HuH-7.5 (cell line): ENCODE results near the gene EXTL2.
"Not testable (repeated sequence)": the region's sequence is repeated elsewhere in the genome, so short reads cannot be mapped to it uniquely, and the experiment has no call there.

ENCODE experiments used
- DNase-seq: peaks from one replicate; pipeline ENCODE4 v3.0.0; 2011; ENCODE audit warnings: low spot score

The EXTL2 gene

GRCh38 chr1:100860397-100860991 is 34.1 kb downstream of the EXTL2 start:
- no peak for DNase-seq

- not testable (repeated sequence) for DNase-seq
These were observed 39.5 kb downstream of the EXTL2 start for GRCh38 chr1:100855116-100855515.

DNA sequence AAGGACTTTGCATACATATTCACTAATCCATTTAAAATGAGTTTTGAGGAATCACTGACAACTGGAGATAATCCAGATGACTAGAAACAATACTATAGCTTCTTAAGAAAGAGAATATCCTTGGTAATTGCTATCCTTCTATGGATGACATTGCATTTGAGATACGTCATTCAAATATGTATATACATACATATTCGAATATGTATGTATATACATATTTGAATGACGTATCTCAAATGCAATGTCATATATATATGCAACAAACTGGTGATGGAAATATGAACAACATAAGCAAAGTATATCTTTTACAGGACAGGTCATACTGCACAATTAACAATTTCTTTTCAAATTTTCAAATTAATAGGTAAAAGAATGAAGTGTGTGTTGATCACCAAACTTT is 41.7 kb downstream of the EXTL2 start:
- no peak for DNase-seq

- no peak for DNase-seq
These were observed 42.9 kb downstream of the EXTL2 start for GRCh38 chr1:100851726-100852125.

DNA sequence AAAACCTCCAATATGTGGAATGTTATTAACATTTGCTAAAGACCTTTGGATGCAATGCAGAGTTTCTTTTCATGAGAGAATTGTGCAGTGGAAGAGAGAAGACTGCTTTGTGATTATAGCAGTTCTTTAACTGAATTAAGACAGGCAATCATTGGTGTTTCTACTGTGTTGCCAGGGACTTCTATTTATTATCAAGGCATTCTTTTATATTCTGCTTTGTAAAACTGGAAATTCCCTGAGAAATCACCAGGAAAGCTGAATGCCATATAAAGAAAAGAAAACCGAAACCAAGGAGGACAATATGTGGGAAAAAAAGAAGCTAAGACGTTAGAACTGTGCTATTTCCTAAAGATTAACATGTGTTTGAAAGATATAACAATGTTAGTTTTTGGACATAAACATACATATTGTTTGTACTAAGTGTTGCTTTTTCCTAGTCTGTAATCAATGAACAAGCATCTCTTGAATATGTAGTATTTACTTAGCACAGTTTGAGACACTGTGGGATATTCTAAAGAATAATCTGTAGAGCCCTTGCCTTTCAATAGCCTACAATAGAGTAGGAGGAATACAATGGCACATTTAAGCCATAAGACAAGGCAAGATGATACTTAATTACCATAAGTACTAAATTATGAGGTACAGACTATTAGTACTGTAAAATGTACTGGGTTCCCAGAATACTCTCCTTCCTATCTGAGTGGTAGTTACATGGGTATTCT is 47.1 kb downstream of the EXTL2 start:
- DNase-seq = no peak

- DNase-seq = not testable (repeated sequence)
These were observed 51.5 kb downstream of the EXTL2 start for GRCh38 chr1:100843160-100843559.

DNA sequence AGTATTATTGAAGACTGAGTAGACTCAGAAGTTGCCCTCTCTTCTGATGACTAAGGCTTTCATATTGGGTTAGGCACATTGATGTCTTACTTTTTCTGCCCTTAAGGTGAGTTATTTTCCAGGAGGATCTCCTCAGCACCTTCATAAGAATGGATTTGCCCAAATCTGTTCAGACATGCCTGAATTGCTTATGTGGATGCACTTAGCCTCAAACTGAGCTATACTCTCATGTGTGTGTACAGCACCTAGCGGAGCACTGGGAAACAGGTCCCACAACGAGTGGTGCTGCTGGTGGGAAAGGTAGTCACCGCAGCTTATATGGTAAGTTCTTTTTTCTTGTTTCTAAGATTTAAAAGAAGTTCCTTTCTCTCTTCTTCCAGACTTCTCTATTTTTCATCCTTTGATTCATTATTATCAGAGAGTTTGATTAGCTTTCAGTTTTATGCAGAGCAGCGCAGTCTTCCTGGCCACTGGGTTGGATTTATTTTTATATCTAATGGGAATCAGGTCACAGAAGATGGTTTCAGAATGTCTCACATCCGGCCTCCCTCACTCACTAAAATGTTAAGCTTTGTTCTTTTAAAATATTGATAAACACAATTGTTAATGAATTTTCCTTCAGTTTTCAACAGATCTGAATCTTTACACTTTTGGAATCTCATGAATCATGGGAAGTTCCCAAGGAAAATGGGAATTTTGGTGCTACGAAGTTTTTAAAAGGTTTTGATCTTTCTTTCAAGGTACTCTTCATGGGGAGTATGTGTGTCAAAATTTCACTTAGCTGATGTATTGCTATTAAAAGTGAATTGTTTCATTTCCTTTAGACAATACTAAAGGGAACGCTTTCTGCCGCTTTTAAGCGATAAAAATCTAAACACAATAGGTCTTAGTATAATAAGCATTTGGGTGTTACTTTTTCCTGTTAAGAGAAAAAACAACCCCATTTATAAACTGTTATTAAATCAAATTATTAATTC is 58.5 kb downstream of the EXTL2 start:
- no peak for DNase-seq

GRCh38 chr1:100834777-100835660 is 59.6 kb downstream of the EXTL2 start:
- no peak for DNase-seq

- DNase-seq = no peak
These were observed 61.8 kb downstream of the EXTL2 start for GRCh38 chr1:100832694-100833428.

GRCh38 chr1:100825666-100826065 is 69.0 kb downstream of the EXTL2 start:
- not testable (repeated sequence) for DNase-seq
